ES-I3 (cell line): ENCODE measurements around the gene AMY2A.
"Not testable (repeated sequence)": the region's sequence is repeated elsewhere in the genome, so short reads cannot be mapped to it uniquely, and the experiment has no call there.

ENCODE experiments used
- H3K36me3 ChIP-seq: 2 replicates; pipeline ENCODE4 v1.6.1; 2013; ENCODE audit warnings: mild to moderate bottlenecking, low read length, control low read depth, moderate library complexity; ENCODE audit not compliant: insufficient read depth
- H3K4me1 ChIP-seq: 2 replicates; pipeline ENCODE4 v1.6.1; 2013; ENCODE audit warnings: mild to moderate bottlenecking, control low read depth, low read length; ENCODE audit not compliant: insufficient read depth
- H3K9ac ChIP-seq: 2 replicates; pipeline ENCODE4 v1.6.1; 2013; ENCODE audit warnings: low read depth, mild to moderate bottlenecking, low read length, moderate library complexity
- H3K9me3 ChIP-seq: 2 replicates; pipeline ENCODE4 v1.6.1; 2013; ENCODE audit warnings: mild to moderate bottlenecking, low read length, moderate library complexity; ENCODE audit not compliant: control insufficient read depth, insufficient read depth

Gene AMY2A

GRCh38 chr1:103655460-103655859, 38.2 kb downstream of the AMY2A start, which contains the start of gene AMY1A:
TSS of gene AMY1A (plus strand) at chr1:103655760. CDS start at chr1:103656331, 571 bp downstream.
- H3K4me1 ChIP-seq, H3K9me3 ChIP-seq, H3K9ac ChIP-seq, H3K36me3 ChIP-seq: not testable (repeated sequence)
